GM12801 (cell line): ENCODE data around the gene ETFBKMT.

Experiments used
- CTCF ChIP-seq: IDR thresholded peaks from one replicate; pipeline ENCODE4 v1.5.1; 2011; ENCODE audit warnings: control low read depth; ENCODE audit not compliant: insufficient read length; ENCODE audit errors: extremely low read depth

ETFBKMT gene

DNA sequence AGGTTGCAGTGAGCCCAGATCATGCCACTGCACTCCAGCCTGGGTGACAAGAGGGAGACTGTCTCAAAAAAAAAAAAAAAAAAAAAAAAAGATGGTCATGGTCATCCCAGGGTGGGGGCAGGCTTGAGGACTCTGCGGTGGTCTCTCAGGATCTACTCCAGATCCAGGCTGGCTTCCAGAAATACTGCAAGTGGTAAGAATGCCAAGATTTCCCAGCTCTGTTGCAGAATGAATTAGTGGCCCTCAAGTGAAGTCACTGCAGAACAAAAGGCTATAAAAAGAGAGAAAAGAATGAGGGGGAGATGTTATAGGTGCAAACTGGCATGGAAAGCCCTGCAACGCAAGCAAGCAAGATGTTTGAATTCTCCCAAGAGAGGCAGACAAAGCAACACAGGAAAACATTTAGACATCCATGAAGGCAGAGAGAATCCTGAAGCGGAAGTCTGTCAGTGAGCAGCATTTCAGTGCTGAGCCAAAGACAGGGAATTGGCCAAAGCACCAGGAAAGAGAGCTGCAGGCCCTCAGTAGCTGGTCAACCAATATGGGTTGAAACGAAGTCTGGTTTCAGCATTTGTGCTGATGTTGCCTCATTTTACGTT, 31.9 kb upstream of the ETFBKMT start:
- no peak for TF ChIP-seq CTCF

DNA sequence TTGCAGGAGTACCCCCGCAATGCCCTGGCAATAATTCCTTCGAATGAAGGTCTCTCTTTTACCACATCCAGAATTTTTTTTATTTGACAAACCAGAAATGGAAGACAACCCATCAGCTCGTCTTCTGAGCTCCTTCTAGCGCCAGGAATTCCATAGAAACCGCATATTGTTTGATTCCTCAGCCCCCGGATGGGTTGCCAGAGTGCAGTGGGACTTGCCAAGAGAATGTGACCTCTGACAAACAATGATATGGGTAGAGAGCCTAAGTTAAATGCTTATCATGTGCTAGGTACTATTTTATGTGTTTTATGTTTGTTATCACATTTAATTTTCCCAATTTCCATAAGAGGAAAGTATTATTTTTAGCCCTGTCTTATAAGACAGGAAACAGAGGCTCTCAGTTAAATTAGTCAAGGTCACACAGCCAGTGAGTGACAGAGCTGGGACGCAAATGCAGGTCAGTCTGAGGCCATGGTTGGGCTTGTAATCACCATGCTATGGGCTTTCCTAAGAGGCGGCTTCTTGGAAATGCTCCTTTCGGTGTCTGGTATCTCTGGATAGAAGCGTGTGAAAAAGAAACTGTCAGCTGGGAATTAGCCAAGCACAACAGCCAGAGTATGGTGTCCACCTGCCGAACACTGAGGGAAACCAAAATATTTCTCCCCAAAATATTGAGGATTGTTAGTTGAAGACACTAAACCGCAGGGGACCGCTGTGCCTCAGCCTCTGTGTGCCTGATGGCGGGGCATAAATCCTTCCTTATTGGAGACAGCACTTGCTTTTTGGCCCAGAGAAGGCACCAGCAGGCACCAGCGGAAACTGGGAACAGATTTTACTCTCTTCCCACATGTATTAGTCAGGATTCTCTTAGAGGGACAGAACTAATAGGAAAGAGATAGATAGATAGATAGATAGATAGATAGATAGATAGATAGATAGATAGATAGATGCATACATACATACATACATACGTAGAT, 29.4 kb upstream of the ETFBKMT start:
- TF ChIP-seq CTCF: no peak

GRCh38 chr12:31631023-31631724, 28.3 kb upstream of the ETFBKMT start:
- no peak for TF ChIP-seq CTCF

DNA sequence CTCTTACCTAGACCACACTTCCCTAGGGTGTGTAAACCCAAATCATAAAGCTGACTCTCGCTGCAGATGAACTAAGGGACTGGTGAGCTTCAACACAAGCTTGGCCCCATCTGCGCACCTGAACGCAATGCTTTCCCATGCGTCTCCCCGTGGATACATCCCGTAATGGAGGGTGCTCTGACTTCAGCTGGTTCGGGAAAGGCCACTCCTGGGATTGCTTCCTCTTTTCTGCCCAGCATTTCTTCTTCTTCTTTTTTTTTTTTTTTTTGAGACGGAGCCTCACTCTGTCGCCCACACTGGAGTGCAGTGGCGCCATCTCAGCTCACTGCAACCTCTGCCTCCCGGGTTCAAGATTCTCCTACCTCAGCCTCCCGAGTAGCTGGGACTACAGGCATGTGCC, 27.7 kb upstream of the ETFBKMT start:
- no peak for TF ChIP-seq CTCF

DNA sequence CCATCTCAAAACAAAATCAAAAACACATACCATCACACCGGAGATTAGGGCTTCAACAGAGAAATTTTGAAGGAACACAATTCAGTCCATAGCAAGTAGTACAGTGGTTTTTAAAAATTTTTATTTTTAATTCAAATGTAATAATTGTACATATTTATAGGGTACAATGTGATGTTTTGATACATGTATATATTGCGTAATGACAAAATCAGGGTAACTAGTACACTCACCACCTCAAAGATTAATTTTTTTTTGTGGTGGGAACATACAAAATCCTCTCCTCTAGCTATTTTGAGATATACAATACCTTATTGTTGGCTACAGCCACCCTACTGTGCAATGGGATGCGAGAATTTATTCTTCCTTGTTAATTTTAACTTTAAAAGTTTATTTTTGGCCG, 26.0 kb upstream of the ETFBKMT start:
- TF ChIP-seq CTCF: no peak

- no peak for TF ChIP-seq CTCF
These were observed 24.9 kb upstream of the ETFBKMT start for GRCh38 chr12:31634620-31635019.

GRCh38 chr12:31641509-31642090, 17.9 kb upstream of the ETFBKMT start:
- TF ChIP-seq CTCF: no peak
